Body of pancreas (tissue), 4 donors: ENCODE measurements around the gene SAPCD2.
"Not testable (repeated sequence)": the region's sequence is repeated elsewhere in the genome, so short reads cannot be mapped to it uniquely, and the experiment has no call there.

ENCODE experiments used
- POLR2A ChIP-seq, 3 donors: fragments of 450-650 bp; IDR thresholded peaks; one replicate each; pipeline ENCODE4 v1.6.1; 2016; ENCODE audit warnings: antibody characterized with exemption in 3 of 3, mild to moderate bottlenecking in 2 of 3
- TF ChIP-seq, protein P1 (sequence below), 7 experiments: fragments of 450-650 bp in 4 of 7; fragments of 200-600 bp in 3 of 7; sonication (generic) in 3 of 7; IDR thresholded peaks; one replicate each; pipeline ENCODE4 v1.5.1; 2016 to 2019; ENCODE audit warnings: antibody characterized with exemption in 7 of 7

DNA sequence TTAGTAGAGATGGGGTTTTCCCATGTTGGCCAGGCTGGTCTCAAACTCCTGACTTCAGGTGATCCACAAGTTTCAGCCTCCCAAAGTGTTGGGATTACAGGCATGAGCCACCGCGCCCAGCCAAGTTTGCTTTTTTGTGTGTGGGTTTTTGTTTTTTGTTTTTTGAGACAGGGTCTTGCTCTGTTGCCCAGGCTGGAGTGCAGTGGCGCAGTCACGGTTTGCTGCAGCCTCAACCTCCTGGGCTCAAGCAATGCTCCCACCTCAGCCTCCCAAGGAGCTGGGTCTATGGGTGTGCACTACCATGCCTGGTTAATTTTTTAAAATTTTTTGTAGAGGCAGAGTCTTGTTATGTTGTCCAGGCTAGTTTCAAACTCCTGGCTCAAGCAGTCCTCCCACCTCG is 36.9 kb downstream of the SAPCD2 start:
- TF ChIP-seq, protein P1, sequence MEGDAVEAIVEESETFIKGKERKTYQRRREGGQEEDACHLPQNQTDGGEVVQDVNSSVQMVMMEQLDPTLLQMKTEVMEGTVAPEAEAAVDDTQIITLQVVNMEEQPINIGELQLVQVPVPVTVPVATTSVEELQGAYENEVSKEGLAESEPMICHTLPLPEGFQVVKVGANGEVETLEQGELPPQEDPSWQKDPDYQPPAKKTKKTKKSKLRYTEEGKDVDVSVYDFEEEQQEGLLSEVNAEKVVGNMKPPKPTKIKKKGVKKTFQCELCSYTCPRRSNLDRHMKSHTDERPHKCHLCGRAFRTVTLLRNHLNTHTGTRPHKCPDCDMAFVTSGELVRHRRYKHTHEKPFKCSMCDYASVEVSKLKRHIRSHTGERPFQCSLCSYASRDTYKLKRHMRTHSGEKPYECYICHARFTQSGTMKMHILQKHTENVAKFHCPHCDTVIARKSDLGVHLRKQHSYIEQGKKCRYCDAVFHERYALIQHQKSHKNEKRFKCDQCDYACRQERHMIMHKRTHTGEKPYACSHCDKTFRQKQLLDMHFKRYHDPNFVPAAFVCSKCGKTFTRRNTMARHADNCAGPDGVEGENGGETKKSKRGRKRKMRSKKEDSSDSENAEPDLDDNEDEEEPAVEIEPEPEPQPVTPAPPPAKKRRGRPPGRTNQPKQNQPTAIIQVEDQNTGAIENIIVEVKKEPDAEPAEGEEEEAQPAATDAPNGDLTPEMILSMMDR (IDR thresholded peaks at IDR 0.05): not testable (repeated sequence)
- not testable (repeated sequence) for TF ChIP-seq POLR2A (IDR thresholded peaks at IDR 0.05)
